CD4-positive, alpha-beta T cell (primary cell): ENCODE measurements around the gene MUC2. TPM values are rescaled to one million over a fixed set of nuclear protein-coding genes. Genes with fewer than 3 reads are reported as not detected.

Experiments used
- ATAC-seq: fragments of 200-7000 bp; cut with Tn5 transposase; one replicate; pipeline ENCODE4 v1.10.0; 2022; ENCODE audit warnings: mild to moderate bottlenecking; ENCODE audit not compliant: poor library complexity
- CTCF ChIA-PET: fragments of 350-600 bp; sonication (Branson Sonifier 250); formaldehyde crosslinking; loops from one replicate; lab custom pipeline; 2021; ENCODE audit warnings: antibody characterized with exemption, inconsistent platforms; lab: Charles Lee
- POLR2A ChIA-PET: fragments of 350-600 bp; sonication (Branson Sonifier 250); formaldehyde crosslinking; loops from one replicate; lab custom pipeline; 2021; ENCODE audit warnings: antibody characterized with exemption, inconsistent platforms; lab: Charles Lee
- DNase-seq, 14 experiments: peaks; one replicate each; pipeline ENCODE4 v3.0.0-alpha.2; 2013 to 2020; ENCODE audit warnings: mixed read lengths in 2 of 14
- H3K27ac ChIP-seq, 2 donors: one replicate each; pipeline versions ENCODE4 v1.5.1 to v1.7.0; 2013; ENCODE audit warnings: low read length in 2 of 2, low read depth in 1 of 2, mild to moderate bottlenecking in 1 of 2
- H3K27me3 ChIP-seq, 2 experiments: 1 replicate in 1 of 2; 2 replicates in 1 of 2; pipeline versions ENCODE4 v1.6.1 to v1.7.0; 2013; ENCODE audit warnings: low read length in 2 of 2, control low read depth in 1 of 2, mild to moderate bottlenecking in 1 of 2, moderate library complexity in 1 of 2; ENCODE audit not compliant: insufficient read depth in 2 of 2, control insufficient read depth in 1 of 2
- H3K36me3 ChIP-seq: one replicate; pipeline ENCODE4 v1.6.1; 2013; ENCODE audit warnings: low read length, control low read depth; ENCODE audit not compliant: insufficient read depth
- H3K4me1 ChIP-seq: one replicate; pipeline ENCODE4 v1.6.1; 2013; ENCODE audit warnings: low read length, control low read depth; ENCODE audit not compliant: insufficient read depth
- H3K4me3 ChIP-seq: one replicate; pipeline ENCODE4 v1.5.1; 2013; ENCODE audit warnings: mild to moderate bottlenecking, low read length, moderate library complexity
- H3K9me3 ChIP-seq, 2 experiments: 1 replicate in 1 of 2; 2 replicates in 1 of 2; pipeline versions ENCODE4 v1.6.1 to v1.7.0; 2013; ENCODE audit warnings: low read length in 2 of 2, mild to moderate bottlenecking in 2 of 2, control low read depth in 1 of 2, moderate library complexity in 1 of 2; ENCODE audit not compliant: control insufficient read depth in 1 of 2, insufficient read depth in 1 of 2
- H3K27ac Mint-ChIP-seq: one replicate; pipeline ENCODE4 v1.8.0; 2020; ENCODE audit warnings: mixed read lengths
- H3K27me3 Mint-ChIP-seq: one replicate; pipeline ENCODE4 v1.8.0; 2021; ENCODE audit warnings: mixed read lengths
- H3K36me3 Mint-ChIP-seq: one replicate; pipeline ENCODE4 v1.8.0; 2021; ENCODE audit warnings: low read depth, mixed read lengths
- H3K4me1 Mint-ChIP-seq: one replicate; pipeline ENCODE4 v1.8.0; 2021; ENCODE audit warnings: low read depth, mixed read lengths
- H3K4me3 Mint-ChIP-seq: one replicate; pipeline ENCODE4 v1.8.0; 2020; ENCODE audit warnings: mild to moderate bottlenecking, mixed read lengths
- H3K9me3 Mint-ChIP-seq: one replicate; pipeline ENCODE4 v1.8.0; 2020; ENCODE audit warnings: mixed read lengths
- CTCF ChIP-seq: fragments of 200-600 bp; IDR thresholded peaks from one replicate; pipeline ENCODE4 v1.8.0; 2022; ENCODE audit warnings: antibody characterized with exemption, mild to moderate bottlenecking
- intact Hi-C, 2 experiments: fragments of 100-400 bp; cut with DNase I in 1 of 2; cut with micrococcal nuclease in 1 of 2; formaldehyde crosslinking; loops; one replicate each; pipeline versions ENCODE4 v1.15.1 to v1.9.0; 2023 to 2025; cut with DNase I, micrococcal nuclease
- total RNA-seq, 174 experiments: library from RNA in 2 of 174; stranded (reverse) in 2 of 174; gene quantifications; one replicate each; pipeline ENCODE4 v1.2.3 and lab custom pipeline; 2021 to 2026

Gene MUC2
- total RNA-seq, 2 experiments from 2014 or later, result not detected

GRCh38 chr11:1089738-1090599 is 15.3 kb downstream of the MUC2 start:
- no peaks in the 10 kb centered on the region for H3K4me1 Mint-ChIP-seq
- Histone ChIP-seq H3K4me1 (no peaks in the 10 kb centered on the region), H3K9me3 (peaks cover 0 to 8% of the 10 kb centered on the region in 2 experiments), H3K27ac (no peak overlapping the region), H3K36me3 (no peaks in the 10 kb centered on the region), H3K4me3 (no peak overlapping the region), H3K27me3 (no peaks in the 10 kb centered on the region)
- POLR2A ChIA-PET, result no interaction called here
- intact Hi-C loops, result no loop called here
- H3K27ac Mint-ChIP-seq, result no peak overlapping the region
- ATAC-seq (no peak), DNase-seq (no peak)
- TF ChIP-seq CTCF, result no peak
- no peak overlapping the region for H3K4me3 Mint-ChIP-seq
- H3K36me3 Mint-ChIP-seq, result no peaks in the 10 kb centered on the region
- CTCF ChIA-PET, result no interaction called here
- no peaks in the 10 kb centered on the region for H3K27me3 Mint-ChIP-seq
- H3K9me3 Mint-ChIP-seq, result no peaks in the 10 kb centered on the region

- Histone ChIP-seq H3K9me3 (peaks cover 0 to 8% of the 10 kb centered on the region in 2 experiments), H3K27ac (no peak overlapping the region), H3K4me3 (no peak overlapping the region), H3K4me1 (no peaks in the 10 kb centered on the region), H3K27me3 (no peaks in the 10 kb centered on the region), H3K36me3 (no peaks in the 10 kb centered on the region)
- ChIA-PET POLR2A (no interaction called here), CTCF (no interaction called here)
- Mint-ChIP-seq H3K27me3 (no peaks in the 10 kb centered on the region), H3K27ac (no peak overlapping the region), H3K4me1 (no peaks in the 10 kb centered on the region), H3K36me3 (no peaks in the 10 kb centered on the region), H3K9me3 (no peaks in the 10 kb centered on the region), H3K4me3 (no peak overlapping the region)
- intact Hi-C loops, result no loop called here
- no peak for TF ChIP-seq CTCF
- ATAC-seq (no peak), DNase-seq (no peak)
These were observed 16.1 kb downstream of the MUC2 start for GRCh38 chr11:1090600-1091331.

GRCh38 chr11:1091332-1092083 is 16.8 kb downstream of the MUC2 start:
- Mint-ChIP-seq H3K9me3 (no peaks in the 10 kb centered on the region), H3K27ac (no peak overlapping the region), H3K4me1 (no peaks in the 10 kb centered on the region), H3K4me3 (no peak overlapping the region), H3K27me3 (no peaks in the 10 kb centered on the region), H3K36me3 (no peaks in the 10 kb centered on the region)
- DNase-seq, result no peak
- Histone ChIP-seq H3K27ac (no peak overlapping the region), H3K36me3 (no peaks in the 10 kb centered on the region), H3K27me3 (no peaks in the 10 kb centered on the region), H3K4me1 (no peaks in the 10 kb centered on the region), H3K4me3 (no peak overlapping the region), H3K9me3 (peaks cover 0 to 8% of the 10 kb centered on the region in 2 experiments)
- TF ChIP-seq CTCF, result no peak
- CTCF ChIA-PET, result no interaction called here
- POLR2A ChIA-PET, result no interaction called here
- intact Hi-C loops, result no loop called here
- no peak for ATAC-seq
